NCI-H1694 (cell line): ENCODE data around the gene UIMC1.
"Not testable (repeated sequence)": the region's sequence is repeated elsewhere in the genome, so short reads cannot be mapped to it uniquely, and the experiment has no call there.

Source experiments
- DNase-seq: peaks from one replicate; lab custom pipeline; 2025; lab: John Stamatoyannopoulos, UW

UIMC1 gene

DNA sequence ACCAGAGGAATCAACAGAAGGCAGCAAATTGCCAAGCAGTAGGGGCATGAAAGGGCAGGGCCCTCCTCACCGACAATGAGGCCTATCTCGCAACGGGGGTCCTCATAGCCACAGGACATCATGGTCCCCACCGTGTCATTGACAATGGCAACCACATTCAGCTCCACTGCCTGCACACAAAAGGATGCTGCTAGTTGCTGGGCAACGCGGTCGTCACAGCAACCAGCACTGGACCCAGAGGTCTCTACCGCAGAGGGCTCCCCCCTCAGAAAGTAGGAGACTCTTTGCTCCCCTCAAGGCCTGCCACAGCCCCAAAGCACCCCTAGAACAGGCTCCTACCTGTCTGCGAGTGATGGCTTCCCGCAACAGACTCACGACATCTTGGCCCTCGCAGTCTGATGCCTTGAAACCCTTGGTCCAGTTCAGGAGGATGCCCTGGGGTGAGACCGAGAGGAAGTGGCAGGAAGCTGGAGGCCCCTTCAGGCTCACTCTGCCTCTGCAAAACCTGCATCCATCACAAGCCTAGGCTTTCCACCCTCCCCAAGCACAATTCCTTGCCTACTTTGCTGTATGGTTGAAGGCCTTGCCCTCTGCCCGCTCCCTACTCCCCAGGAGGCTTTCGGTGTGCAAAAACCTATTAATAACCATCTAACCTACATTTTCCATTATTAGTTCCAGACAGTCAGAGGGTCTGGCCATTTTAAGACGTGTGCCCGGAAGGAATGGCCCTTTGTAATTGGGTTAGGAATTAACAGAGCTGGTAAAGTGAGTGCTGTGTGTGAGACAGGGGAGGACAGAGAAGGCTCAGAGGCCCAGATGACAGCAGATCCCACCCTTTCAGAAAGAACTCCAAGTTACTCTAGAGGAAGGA is 122.6 kb downstream of the UIMC1 start:
- DNase-seq = no peak

DNA sequence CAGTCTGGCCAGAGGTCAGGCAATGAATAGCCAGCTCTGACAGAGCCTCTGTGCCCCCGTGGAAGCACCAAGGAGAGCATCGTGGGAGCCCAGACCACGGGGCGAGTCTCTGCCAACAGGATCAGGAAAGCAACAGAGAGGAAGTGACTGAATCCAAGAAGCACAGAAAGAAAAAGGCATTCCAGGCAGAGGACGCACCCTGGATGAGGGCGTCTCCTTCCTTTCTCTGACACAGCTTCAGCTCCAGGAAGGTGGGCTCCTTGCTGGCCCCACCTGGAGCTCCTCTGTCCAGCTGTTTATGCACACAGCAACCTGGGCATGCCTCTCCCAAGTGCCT is 124.0 kb downstream of the UIMC1 start:
- no peak for DNase-seq

DNA sequence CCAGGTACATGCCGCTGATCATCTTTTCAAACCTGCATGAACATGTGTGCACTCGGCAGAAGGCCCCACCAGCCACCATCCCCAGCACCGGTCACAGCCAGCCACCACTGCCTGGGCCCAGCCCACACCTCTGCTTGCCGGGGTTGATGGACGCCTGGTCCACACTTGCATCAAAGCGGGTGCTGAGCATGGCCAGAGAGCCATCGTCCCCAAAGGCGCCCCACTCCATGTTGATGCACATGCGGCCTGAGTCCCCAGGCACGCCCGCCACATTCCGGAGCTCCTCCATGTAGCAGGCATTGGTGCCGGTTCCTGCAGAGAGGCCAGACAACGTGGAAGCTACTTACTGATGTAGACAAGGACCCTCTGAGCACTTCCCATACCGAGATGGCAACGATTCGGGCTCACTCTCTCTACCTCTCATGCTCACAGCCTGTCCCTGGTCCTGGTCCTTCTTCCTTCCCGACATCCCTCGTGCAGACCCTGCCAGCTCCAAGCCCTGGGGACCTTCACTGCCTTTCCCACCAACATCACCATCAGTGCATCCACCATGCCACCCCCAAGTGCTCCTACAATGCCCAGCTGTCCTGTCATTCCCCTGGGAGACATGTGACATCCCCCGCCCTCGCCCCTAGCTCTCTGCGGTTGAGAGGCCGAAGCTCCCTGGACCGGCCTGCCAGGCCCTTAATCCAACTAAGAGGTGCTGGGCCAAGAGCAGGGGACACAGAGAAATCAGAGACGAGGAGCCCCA is 124.6 kb downstream of the UIMC1 start:
- DNase-seq = no peak

DNA sequence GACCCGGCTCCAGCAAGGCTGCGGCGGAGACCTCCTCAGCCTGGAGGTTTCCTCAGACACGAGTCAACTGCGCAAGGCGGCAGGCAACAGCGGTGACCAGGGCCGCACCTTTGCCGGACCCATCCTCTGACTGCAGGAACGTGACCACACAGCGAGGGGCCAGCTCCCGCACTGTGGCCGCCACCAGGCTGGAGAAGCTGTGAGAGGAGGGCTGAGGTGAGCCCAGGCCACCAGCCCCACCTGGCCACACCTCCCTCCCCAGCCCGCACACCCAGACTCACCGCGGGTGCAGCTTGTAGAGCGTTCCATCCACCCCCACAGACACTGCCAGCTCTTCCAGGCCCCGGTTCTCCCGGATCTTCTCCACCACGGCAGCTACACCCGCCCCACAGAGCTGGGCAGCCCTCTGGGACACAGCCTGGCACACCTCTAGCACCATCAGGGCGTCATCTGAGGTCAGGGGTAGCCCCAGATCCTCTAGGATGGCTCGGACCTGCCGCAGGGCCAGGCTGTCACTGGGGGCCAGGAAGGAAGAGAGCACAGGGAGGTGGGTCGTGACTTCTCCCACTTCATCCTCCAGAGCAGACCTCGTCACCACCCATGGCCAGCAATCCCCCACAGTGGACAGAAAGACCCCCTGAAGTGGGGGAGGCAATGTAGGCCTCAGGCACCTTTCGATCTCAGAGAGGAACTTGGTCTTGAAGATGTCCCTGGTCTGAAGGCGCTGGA is 125.4 kb downstream of the UIMC1 start:
- no peak for DNase-seq

DNA sequence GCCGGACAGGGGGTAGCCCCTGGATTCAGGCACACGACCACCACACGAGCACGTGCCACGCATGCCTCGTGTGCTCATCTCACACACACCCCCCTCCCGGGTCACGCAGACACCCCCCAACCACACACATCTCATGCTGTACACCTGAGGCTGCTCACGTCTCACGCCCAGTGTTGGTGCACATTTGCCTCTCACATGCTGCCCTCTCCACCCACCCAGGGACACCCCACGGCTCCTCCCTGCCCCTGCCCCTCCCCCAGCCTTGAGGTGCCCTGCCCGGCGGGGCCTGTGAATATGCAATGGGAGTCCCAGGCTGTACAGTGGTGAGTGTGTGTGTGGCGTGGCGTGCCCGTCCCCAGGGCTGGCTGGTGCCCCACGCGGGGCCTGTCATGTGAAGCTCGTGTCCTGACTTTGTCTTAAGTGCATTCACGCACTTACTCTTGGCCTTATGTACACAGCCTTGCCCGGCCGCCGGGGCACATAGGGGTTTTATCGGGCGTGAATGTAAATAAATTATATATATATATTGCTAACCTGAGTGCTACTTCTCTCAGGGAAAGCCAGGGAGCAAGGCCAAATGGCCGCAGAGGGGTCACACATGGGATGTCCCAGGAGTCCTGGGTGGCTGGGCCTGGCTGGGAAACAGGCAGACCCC is 126.1 kb downstream of the UIMC1 start:
- DNase-seq = no peak

DNA sequence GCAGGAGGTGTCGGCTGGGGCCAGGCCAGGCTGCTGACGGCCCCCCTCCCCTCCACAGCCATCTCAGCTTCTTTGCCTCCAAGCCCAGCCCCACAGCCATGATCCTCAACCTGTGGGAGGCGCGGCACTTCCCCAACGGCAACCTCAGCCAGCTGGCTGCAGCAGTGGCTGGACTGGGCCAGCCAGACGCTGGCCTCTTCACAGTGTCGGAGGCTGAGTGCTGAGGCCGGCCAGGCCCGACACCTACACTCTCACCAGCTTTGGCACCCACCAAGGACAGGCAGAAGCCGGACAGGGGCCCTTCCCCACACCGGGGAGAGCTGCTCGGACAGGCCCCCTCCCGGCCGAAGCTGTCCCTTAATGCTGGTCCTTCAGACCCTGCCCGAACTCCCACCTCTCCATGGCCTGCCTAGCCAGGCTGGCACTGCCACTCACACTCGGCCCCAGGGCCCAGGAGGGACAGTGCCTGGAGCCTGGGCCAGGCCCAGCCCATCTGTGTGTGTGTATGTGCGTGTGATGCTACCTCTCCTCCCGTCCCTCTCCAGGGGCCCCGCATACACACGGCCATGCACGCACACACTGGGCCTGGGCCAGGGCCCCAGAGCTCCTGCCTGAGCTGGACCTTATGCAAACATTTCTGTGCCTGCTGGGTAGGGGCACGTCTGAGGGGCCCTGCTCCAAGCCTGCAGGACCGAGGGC is 126.8 kb downstream of the UIMC1 start:
- DNase-seq = no peak

DNA sequence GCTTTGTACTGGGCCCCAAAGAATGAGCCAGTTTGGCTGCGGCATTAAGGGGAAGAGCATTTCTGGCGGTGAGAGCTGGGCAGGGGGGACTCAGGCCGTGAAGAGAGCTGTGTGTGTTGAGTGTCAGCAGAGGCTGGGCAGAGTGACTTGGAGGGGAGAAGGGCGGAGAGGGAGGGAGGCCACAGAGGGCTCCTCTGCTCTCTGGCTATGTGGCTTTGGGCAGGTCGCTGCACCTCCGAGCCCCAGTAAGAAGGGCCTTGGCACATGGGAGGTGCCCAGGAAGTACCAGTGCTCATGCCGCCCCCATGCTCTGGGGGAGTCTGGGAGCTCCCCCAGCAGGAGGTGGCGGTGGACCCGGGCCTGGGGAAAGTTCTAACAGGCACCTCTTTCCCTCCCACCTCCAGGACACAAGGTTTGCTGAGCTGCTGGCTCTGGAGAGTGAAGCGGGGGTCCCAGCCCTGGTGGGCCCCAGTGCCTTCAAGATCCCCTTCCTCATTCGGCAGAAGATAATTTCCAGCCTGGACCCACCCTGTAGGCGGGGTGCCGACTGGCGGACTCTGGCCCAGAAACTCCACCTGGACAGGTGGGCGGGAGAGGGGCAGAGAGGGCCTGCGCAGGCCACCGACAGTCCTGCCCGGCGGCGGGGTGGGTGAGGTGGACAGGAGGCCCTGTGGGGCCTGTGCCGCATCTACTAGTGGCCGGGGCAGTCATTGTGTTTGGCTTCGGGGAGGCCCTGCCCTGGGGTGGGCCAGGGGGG is 127.5 kb downstream of the UIMC1 start:
- no peak for DNase-seq

DNA sequence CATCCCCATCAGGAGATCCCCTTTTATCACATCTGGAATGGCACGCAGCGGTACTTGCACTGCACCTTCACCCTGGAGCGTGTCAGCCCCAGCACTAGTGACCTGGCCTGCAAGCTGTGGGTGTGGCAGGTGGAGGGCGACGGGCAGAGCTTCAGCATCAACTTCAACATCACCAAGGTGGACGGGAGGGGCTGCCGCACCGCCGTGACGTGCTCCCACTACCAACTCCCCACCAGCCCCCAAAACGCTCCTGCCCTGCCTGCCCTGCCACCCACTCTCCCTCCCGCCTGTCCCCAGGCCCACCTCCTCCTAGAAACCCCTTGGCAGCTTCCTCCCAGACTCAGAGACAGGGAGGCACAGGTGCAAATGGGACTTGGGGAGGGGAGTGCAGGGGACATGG is 128.1 kb downstream of the UIMC1 start:
- DNase-seq = no peak

DNA sequence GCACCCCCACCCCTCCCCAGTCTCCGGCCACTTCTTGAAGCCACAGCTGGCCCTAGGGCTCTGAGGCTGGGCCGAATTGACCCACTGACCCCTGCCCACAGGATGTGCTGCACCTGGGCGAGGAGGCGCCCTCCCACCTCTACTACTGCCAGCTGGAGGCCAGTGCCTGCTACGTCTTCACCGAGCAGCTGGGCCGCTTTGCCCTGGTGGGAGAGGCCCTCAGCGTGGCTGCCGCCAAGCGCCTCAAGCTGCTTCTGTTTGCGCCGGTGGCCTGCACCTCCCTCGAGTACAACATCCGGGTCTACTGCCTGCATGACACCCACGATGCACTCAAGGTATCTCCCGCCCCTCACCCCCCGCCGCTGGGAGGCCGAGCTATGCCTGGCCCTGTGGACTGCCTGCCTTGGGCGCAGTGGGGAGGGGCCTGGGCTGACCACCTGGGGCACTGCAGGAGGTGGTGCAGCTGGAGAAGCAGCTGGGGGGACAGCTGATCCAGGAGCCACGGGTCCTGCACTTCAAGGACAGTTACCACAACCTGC is 128.7 kb downstream of the UIMC1 start:
- no peak for DNase-seq

DNA sequence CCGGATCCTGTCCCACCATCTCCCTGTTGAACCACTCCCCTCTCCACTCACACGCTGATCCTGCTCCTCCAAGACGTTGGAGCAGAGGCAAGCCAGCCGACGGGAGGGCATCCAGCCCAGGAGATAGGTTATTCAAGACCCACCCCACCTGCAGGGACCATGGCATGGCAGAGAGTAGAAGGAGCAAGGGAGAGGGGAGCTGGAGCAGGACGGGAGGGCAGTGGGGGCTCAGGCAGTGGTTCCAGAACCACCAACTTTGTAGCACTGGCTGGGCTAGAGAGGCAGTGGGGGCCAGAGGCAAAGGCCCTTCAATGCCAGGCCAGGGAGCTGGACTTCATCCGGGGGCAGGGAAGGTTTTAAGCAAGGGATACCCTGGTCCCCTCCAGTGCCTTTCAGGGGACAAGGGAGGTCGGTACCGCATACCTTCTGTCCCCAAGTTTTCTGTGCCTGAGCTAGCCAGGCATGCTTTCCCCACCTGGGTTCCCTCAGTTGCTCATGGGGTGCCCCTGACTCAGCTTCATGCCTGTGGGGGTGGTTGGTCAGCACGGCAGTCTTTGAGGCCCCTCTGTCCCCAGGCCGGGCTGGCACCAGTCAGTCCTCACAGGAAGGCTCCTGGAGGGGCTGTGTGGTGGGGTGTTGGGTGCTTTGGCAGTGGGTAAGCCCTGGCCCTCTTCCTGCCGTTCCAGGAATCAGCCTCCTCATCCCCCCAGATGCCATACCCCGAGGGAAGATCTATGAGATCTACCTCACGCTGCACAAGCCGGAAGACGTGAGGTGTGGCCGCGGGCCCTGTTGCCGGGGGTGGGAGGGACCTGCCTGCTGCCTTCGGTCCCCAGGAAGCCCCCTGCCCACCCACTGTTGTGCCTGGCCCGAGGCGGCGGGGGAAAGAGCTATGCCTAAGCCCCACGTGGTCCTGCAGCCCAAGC is 129.8 kb downstream of the UIMC1 start:
- no peak for DNase-seq

DNA sequence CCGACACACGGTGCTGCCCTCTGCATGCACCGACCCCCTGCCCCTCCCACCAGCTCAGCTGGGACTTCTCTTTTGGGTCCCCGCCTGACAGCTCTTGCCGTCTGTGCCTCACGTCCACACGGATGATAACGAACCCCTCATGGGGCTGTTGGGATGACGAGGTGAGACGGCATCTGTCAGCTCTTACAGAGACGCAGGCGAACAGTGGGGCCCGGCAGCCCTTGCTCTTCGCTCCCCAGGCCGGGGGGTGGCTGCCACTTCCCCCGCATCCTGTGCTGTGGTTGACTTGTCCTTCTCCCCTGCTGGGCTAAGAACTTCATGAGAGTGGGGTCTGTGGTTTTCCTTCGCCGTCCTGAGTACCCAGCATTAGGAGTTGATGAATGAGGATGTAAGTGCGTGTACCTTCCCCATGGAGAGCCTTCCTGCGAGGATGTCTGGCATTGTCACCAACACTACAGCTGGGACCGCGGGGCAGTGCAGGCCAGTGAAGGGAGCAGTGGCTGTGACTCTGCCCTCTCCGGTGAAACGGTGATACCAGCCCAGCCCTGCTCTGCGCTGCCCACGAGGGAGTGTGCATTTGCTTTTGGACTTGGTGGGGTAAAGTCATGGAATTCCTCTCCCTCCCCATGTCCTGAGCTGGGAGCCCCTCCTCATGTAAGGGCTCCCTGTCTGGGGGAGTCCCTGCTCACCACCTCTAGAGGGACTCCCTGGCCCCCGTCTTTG is 130.6 kb downstream of the UIMC1 start:
- no peak for DNase-seq

DNA sequence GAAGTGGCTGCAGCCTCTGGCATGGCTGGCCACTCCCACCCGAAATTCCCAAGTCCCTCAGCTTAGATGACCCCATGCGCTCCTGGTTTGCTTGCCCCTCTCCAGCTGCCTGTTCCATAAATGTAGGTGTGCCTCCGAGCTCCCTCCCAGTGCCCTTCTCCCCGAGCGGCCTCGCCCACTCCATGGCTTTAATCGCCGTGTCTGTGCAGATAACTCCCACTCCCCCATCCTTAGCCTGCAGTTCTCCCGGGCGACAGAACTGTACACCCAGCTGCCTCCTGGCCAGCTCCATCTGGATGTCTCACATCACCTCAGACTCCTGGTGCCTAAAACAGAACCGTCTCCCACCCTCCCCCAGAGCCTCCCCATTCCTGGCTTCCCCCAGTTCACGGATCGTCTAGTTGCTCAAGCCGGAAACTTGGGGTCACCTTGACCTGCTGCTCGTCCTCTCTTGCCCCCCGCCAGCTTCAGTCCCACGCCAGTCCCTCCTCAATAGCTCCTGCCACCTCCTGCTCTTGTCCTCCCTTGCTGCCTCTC is 131.5 kb downstream of the UIMC1 start:
- no peak for DNase-seq

DNA sequence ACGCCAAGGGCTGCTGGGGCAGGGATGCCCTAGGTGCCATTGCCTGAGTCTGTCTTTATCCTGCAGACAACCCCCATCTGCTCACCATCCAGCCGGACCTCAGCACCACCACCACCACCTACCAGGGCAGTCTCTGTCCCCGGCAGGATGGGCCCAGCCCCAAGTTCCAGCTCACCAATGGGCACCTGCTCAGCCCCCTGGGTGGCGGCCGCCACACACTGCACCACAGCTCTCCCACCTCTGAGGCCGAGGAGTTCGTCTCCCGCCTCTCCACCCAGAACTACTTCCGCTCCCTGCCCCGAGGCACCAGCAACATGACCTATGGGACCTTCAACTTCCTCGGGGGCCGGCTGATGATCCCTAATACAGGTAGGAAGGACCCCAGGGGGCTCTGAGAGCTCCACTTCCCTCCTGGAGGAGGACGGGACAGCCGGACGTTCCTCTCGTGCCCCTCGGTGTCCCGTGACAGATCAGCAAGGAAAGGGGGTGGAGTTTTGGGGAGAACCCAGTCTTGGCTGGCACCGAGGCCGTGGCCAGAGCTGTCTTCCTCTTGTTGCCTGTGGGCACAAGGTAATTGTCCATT is 132.3 kb downstream of the UIMC1 start:
- no peak for DNase-seq

DNA sequence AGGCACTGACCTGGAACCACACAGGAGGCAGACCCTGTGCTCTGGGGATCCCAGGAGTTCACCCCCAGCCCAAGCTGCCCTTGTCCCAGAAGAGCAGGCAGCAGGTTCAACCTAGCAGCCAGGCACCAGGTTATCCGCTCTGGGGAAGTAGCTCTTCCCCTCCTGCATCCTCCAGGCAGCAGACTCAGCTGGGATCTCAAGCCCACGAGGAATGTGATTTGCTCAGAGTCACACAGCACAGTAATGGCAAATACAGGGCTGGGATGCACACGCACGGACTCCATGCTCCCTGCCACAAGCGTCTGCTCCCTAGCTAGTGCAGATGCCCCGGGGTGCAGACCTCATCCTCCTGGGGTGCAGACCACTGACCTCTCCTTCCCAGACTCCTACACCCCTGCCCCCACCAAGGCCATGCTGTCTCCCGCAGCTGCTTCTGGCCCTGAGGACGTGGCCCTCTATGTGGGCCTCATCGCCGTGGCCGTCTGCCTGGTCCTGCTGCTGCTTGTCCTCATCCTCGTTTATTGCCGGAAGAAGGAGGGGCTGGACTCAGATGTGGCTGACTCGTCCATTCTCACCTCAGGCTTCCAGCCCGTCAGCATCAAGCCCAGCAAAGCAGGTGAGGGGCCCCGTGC is 132.9 kb downstream of the UIMC1 start:
- no peak for DNase-seq

DNA sequence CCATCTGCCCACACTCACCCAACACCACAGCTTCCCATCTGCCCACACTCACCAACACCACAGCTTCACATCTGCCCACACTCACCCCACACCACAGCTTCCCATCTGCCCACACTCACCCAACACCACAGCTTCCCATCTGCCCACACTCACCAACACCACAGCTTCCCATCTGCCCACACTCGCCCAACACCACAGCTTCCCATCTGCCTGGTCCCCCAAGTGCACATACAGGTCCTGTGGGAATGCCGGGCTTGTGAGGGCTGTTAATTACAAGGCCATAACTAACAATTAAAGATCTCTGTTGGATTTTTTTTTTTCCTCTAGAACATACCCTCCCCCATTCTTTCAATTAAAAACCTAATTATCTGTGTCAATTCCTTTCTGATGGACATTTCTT is 133.6 kb downstream of the UIMC1 start:
- not testable (repeated sequence) for DNase-seq

DNA sequence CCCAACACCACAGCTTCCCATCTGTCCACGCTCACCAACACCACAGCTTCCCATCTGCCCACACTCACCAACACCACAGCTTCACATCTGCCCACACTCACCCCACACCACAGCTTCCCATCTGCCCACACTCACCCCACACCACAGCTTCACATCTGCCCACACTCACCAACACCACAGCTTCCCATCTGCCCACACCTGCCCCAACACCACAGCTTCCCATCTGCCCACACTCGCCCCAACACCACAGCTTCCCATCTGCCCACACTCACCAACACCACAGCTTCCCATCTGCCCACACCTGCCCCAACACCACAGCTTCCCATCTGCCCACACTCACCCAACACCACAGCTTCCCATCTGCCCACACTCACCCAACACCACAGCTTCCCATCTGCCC is 134.0 kb downstream of the UIMC1 start:
- not testable (repeated sequence) for DNase-seq

DNA sequence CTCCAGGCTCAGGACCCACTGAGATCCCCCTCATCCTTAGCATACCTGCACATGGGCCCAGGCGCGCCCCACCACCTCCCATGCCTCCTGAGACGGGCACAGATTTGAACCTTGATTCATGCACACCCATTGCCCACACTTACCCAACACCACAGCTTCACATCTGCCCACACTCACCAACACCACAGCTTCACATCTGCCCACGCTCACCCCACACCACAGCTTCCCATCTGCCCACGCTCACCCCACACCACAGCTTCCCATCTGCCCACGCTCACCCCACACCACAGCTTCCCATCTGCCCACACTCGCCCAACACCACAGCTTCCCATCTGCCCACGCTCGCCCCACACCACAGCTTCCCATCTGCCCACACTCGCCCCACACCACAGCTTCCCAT is 135.9 kb downstream of the UIMC1 start:
- not testable (repeated sequence) for DNase-seq

DNA sequence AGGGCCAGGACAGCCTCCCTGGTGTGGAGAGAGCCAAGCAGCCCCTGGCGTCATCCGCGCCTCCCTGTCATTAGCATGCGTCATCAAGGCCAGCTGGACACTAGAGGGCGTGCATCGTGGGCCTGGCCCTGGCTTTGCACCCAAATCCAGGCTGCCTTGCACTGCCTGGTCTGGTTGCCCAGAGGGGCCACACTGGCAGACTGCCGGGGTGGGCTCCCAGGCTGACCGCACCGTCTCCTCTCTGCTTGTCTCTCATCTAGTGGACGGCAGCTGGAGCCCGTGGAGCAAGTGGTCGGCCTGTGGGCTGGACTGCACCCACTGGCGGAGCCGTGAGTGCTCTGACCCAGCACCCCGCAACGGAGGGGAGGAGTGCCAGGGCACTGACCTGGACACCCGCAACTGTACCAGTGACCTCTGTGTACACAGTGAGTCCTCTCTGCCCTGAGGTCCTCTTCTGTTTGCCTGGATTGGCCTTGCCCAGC is 136.4 kb downstream of the UIMC1 start:
- no peak for DNase-seq
